ENCODE measurements around the gene USP8. TPM values are rescaled to one million over a fixed set of nuclear protein-coding genes. Genes with fewer than 3 reads are reported as not detected.
"Not testable (repeated sequence)": the region's sequence is repeated elsewhere in the genome, so short reads cannot be mapped to it uniquely, and the experiment has no call there.

USP8 gene
- total and polyA plus RNA-seq, 5 donors = 23.9 to 49.0 (median 43.4) TPM

DNA sequence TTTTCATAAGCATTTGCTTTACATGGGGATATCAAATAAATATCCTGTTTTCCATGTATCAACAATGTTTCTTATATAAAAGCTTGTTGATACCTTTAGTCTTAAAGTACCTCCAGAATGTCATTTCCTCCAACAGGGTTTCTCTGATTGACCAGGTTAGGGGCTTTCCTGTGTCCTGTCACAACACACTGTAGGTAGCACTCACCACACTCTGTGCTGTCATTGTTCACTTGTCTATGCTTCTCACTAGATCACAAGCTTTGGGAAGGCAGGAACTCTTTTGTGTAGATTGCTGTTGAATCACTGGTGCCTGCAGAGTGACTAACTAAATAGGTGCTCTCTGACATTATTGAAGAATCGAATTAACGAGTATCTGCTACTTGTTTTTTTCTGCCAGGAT lies 72.5 kb downstream of the USP8 start:
- no peak for ATAC-seq
- DNase-seq = no peak
- Histone ChIP-seq H3K27me3 (ENCODE audit: control insufficient read depth, insufficient read depth) (no peaks in the 10 kb centered on the region), H3K9me3 (ENCODE audit: control insufficient read depth, low read length) (no peaks in the 10 kb centered on the region), H3K4me1 (ENCODE audit: control insufficient read depth, insufficient read depth, low read length) (no peaks in the 10 kb centered on the region), H3K27ac (ENCODE audit: low read length) (no peak overlapping the region), H3K4me3 (ENCODE audit: low read length) (no peak overlapping the region)
- WGBS = 91% methylated on average over 2 of the region's 2 CpGs
- intact Hi-C loops (cut with DNase I) = no loop called here

- Histone ChIP-seq H3K4me3 (ENCODE audit: low read length) (no peak overlapping the region), H3K9me3 (ENCODE audit: control insufficient read depth, low read length) (no peaks in the 10 kb centered on the region), H3K4me1 (ENCODE audit: control insufficient read depth, insufficient read depth, low read length) (no peaks in the 10 kb centered on the region), H3K27ac (ENCODE audit: low read length) (no peak overlapping the region), H3K27me3 (ENCODE audit: control insufficient read depth, insufficient read depth) (no peaks in the 10 kb centered on the region)
- no peak for ATAC-seq
- 58% methylated on average over 3 of the region's 3 CpGs for WGBS
- intact Hi-C loops (cut with DNase I) = no loop called here
- no peak for DNase-seq
These were observed 76.1 kb downstream of the USP8 start for GRCh38 chr15:50500352-50500751.

- Histone ChIP-seq H3K27me3 (ENCODE audit: control insufficient read depth, insufficient read depth) (no peaks in the 10 kb centered on the region), H3K4me3 (ENCODE audit: low read length) (no peak overlapping the region), H3K4me1 (ENCODE audit: control insufficient read depth, insufficient read depth, low read length) (no peaks in the 10 kb centered on the region), H3K9me3 (ENCODE audit: control insufficient read depth, low read length) (no peaks in the 10 kb centered on the region), H3K27ac (ENCODE audit: low read length) (no peak overlapping the region)
- no peak for DNase-seq
- intact Hi-C loops (cut with DNase I) = no loop called here
- ATAC-seq = no peak
- WGBS = 94% methylated on average over 4 of the region's 4 CpGs
These were observed 77.6 kb downstream of the USP8 start for GRCh38 chr15:50501815-50502214.

GRCh38 chr15:50503144-50503543 lies 78.9 kb downstream of the USP8 start:
- DNase-seq = no peak
- no peaks in the 10 kb centered on the region for H3K9me3 ChIP-seq (ENCODE audit: control insufficient read depth, low read length)
- WGBS = 91% methylated on average over 7 of the region's 7 CpGs
- intact Hi-C loops (cut with DNase I) = no loop called here
- no peaks in the 10 kb centered on the region for H3K27me3 ChIP-seq (ENCODE audit: control insufficient read depth, insufficient read depth)
- no peaks in the 10 kb centered on the region for H3K4me1 ChIP-seq (ENCODE audit: control insufficient read depth, insufficient read depth, low read length)
- no peak for ATAC-seq
- no peak overlapping the region for H3K27ac ChIP-seq (ENCODE audit: low read length)
- no peak overlapping the region for H3K4me3 ChIP-seq (ENCODE audit: low read length)

DNA sequence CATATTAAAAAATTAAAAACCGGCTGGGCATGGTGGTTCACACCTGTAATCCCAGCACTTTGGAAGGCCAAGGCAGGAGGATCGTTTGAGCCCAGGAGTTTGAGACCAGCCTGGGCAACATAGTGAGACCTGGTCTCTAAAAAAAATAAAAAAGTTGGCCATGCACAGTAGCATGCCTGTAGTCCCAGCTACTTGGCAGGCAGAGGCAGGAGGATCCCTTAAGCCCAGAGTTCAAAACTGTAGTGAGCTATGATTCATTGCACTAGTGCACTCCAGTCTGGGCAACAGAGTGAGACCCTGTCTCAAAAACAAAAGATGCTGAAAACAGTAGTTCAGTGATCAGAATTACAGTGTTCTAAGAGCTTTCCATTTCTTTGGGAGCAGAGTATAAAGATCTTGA lies 81.5 kb downstream of the USP8 start:
- H3K9me3 ChIP-seq (ENCODE audit: control insufficient read depth, low read length); H3K4me3 ChIP-seq (ENCODE audit: low read length); ATAC-seq; H3K4me1 ChIP-seq (ENCODE audit: control insufficient read depth, insufficient read depth, low read length); DNase-seq; H3K27ac ChIP-seq (ENCODE audit: low read length); H3K27me3 ChIP-seq (ENCODE audit: control insufficient read depth, insufficient read depth); intact Hi-C loops (cut with DNase I): not testable (repeated sequence)
- WGBS = 86% methylated on average over 2 of the region's 2 CpGs

GRCh38 chr15:50506121-50506520 lies 81.9 kb downstream of the USP8 start:
- no peak overlapping the region for H3K27ac ChIP-seq (ENCODE audit: low read length)
- ATAC-seq (no peak), DNase-seq (no peak)
- no peaks in the 10 kb centered on the region for H3K9me3 ChIP-seq (ENCODE audit: control insufficient read depth, low read length)
- intact Hi-C loops (cut with DNase I) = no loop called here
- H3K4me1 ChIP-seq (ENCODE audit: control insufficient read depth, insufficient read depth, low read length) = no peaks in the 10 kb centered on the region
- H3K27me3 ChIP-seq (ENCODE audit: control insufficient read depth, insufficient read depth) = no peaks in the 10 kb centered on the region
- 77% methylated on average over 8 of the region's 8 CpGs for WGBS
- H3K4me3 ChIP-seq (ENCODE audit: low read length) = no peak overlapping the region

- intact Hi-C loops (cut with DNase I) = no loop called here
- H3K9me3 ChIP-seq (ENCODE audit: control insufficient read depth, low read length) = no peaks in the 10 kb centered on the region
- no peak for ATAC-seq
These were observed 88.8 kb downstream of the USP8 start for GRCh38 chr15:50513001-50513400.

DNA sequence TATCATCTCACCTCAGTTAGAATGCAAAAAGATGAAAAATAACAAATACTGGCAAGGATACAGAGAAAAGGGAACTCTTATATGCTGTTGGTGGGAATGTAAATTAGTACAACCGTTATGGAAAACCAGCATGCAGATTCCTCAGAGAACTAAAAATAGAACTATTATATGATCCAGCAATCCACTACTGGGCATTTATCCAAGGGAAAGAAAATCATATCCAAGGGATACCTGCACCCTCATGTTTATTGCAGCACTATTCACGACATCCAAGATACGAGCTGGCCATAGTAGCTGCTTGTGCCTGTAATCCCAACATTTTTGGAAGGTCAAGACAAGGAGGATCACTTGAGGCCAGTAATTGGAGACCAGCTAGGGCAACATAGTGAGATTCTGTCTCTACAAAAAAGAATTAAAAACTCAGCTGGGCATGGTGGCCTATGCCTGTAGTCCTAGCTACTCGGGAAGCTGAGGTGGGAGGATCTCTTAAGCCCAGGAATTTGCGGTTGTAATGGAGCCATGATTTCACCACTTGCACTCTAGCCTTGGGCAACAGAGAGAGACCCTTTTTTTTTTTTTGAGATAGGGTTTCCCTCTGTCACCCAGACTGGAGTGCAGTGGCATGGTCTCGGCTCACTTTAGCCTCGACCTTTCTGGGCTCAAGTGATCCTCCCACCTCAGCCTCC lies 95.7 kb downstream of the USP8 start:
- DNase-seq (no peak), ATAC-seq (no peak)
- no peak overlapping the region for H3K4me3 ChIP-seq (ENCODE audit: low read length)
- intact Hi-C loops (cut with DNase I) = no loop called here
- H3K9me3 ChIP-seq (ENCODE audit: control insufficient read depth, low read length) = no peaks in the 10 kb centered on the region
- H3K27me3 ChIP-seq (ENCODE audit: control insufficient read depth, insufficient read depth) = no peaks in the 10 kb centered on the region
- WGBS = 64% methylated on average over 7 of the region's 7 CpGs
- no peak overlapping the region for H3K27ac ChIP-seq (ENCODE audit: low read length)
- no peaks in the 10 kb centered on the region for H3K4me1 ChIP-seq (ENCODE audit: control insufficient read depth, insufficient read depth, low read length)

More at GRCh38 chr15:50513001-50513400, 88.8 kb downstream of the USP8 start:
- H3K4me3 ChIP-seq (ENCODE audit: low read length) = no peak overlapping the region
- no peaks in the 10 kb centered on the region for H3K27me3 ChIP-seq (ENCODE audit: control insufficient read depth, insufficient read depth)
- no peak for DNase-seq
- H3K4me1 ChIP-seq (ENCODE audit: control insufficient read depth, insufficient read depth, low read length) = no peaks in the 10 kb centered on the region
- no peak overlapping the region for H3K27ac ChIP-seq (ENCODE audit: low read length)

DNA sequence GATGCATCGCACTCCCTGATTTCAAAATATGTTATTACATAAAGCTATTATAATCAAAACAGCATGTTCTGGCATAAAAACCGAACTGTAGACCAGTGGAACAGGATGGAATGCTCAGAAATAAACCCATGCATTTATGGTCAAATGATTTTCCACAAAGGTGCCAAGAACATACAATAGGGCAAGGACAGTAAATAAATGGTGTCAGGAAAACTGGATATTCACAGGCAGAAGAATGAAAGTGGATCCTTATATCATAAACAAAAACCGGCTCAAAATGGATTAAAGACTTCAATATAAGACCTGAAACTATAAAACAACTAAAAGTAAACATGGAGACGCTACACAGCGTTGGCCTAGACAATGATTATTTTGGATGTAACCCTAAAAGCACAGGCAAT lies 99.6 kb downstream of the USP8 start:
- Histone ChIP-seq H3K27me3 (ENCODE audit: control insufficient read depth, insufficient read depth) (no peaks in the 10 kb centered on the region), H3K4me1 (ENCODE audit: control insufficient read depth, insufficient read depth, low read length) (no peaks in the 10 kb centered on the region), H3K27ac (ENCODE audit: low read length) (no peak overlapping the region), H3K4me3 (ENCODE audit: low read length) (no peak overlapping the region), H3K9me3 (ENCODE audit: control insufficient read depth, low read length) (no peaks in the 10 kb centered on the region)
- intact Hi-C loops (cut with DNase I) = no loop called here
- ATAC-seq = no peak
- WGBS = 62% methylated on average over 5 of the region's 5 CpGs
- DNase-seq = no peak

DNA sequence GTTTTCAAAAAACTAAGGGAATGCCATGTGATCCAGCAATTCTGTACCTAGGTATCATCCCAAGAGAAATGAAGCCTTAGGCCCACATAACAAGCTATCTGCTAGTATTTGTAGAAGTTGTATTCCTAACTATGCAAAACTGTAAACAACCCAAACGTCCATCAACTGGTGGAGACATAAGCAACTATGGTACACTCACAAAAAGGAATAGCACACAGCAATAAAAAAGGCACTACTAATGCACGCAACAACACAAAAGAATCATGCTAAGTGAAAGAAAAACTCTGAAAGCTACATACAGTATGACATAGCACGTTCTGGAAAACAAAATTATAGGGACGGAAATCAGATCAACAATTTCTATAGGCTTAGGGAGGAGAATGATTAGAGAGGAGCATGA lies 107.0 kb downstream of the USP8 start:
- intact Hi-C loops (cut with DNase I) = no loop called here
- no peak for DNase-seq
- no peak overlapping the region for H3K4me3 ChIP-seq (ENCODE audit: low read length)
- no peak for ATAC-seq
- H3K27me3 ChIP-seq (ENCODE audit: control insufficient read depth, insufficient read depth) = no peaks in the 10 kb centered on the region
- no peaks in the 10 kb centered on the region for H3K4me1 ChIP-seq (ENCODE audit: control insufficient read depth, insufficient read depth, low read length)
- H3K27ac ChIP-seq (ENCODE audit: low read length) = no peak overlapping the region
- 92% methylated on average over 4 of the region's 4 CpGs for WGBS
- H3K9me3 ChIP-seq (ENCODE audit: control insufficient read depth, low read length) = no peaks in the 10 kb centered on the region

GRCh38 chr15:50531766-50532165 lies 107.6 kb downstream of the USP8 start:
- H3K4me1 ChIP-seq (ENCODE audit: control insufficient read depth, insufficient read depth, low read length) = no peaks in the 10 kb centered on the region
- DNase-seq (no peak), ATAC-seq (no peak)
- intact Hi-C loops (cut with DNase I) = no loop called here
- no peak overlapping the region for H3K27ac ChIP-seq (ENCODE audit: low read length)
- no peaks in the 10 kb centered on the region for H3K9me3 ChIP-seq (ENCODE audit: control insufficient read depth, low read length)
- H3K4me3 ChIP-seq (ENCODE audit: low read length) = no peak overlapping the region
- WGBS = 56% methylated on average over 4 of the region's 4 CpGs
- H3K27me3 ChIP-seq (ENCODE audit: control insufficient read depth, insufficient read depth) = no peaks in the 10 kb centered on the region

DNA sequence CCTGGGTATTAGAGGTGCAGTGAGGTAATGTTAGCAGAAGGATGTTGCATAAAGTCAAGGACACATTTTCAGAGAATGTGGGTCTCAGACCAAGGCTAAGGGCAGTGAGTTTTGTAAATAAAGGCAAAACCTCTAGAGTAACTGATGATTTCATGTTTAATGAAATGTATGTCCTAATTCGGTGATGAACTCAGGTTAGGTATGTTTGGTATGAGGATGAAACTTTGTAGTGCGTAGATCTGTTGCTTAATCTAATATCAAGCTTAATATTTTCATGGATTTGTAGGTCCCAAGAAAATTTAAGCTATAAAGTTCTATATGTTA lies 118.6 kb downstream of the USP8 start:
- intact Hi-C loops (cut with DNase I) = no loop called here
- 86% methylated on average over 2 of the region's 2 CpGs for WGBS
- Histone ChIP-seq H3K27me3 (ENCODE audit: control insufficient read depth, insufficient read depth) (no peaks in the 10 kb centered on the region), H3K4me1 (ENCODE audit: control insufficient read depth, insufficient read depth, low read length) (no peaks in the 10 kb centered on the region), H3K27ac (ENCODE audit: low read length) (no peak overlapping the region), H3K4me3 (ENCODE audit: low read length) (no peak overlapping the region), H3K9me3 (ENCODE audit: control insufficient read depth, low read length) (no peaks in the 10 kb centered on the region)
- no peak for DNase-seq
- ATAC-seq = no peak
